HepG2 (cell line): ENCODE results near the gene MRE11. TPM values are rescaled to one million over a fixed set of nuclear protein-coding genes. Genes with fewer than 3 reads are reported as not detected.

Experiments
- ATAC-seq: fragments of 200-7000 bp; cut with Tn5 transposase; 3 replicates; pipeline ENCODE4 v1.9.1; 2020; ENCODE audit warnings: mild to moderate bottlenecking, moderate library complexity
- BruUV-seq: library from RNA; stranded (reverse); fragments of 400-500 nt; replicated peaks from 2 replicates; lab custom pipeline; 2021; lab: Mats Ljungman, UMichigan
- CTCF ChIA-PET: fragments of 300-600 bp; formaldehyde crosslinking; extraction: SDS; loops from one replicate; lab custom pipeline; 2021; ENCODE audit warnings: low total read pairs, inconsistent platforms, low intra/inter-chr PET ratio; lab: Yijun Ruan, JAX
- POLR2A ChIA-PET: fragments of 350-600 bp; sonication (Branson Sonifier 250); formaldehyde crosslinking; loops from one replicate; lab custom pipeline; 2020; ENCODE audit warnings: antibody characterized with exemption, inconsistent platforms; lab: Yijun Ruan, JAX
- DNase-seq: peaks from one replicate; pipeline ENCODE4 v3.0.0-alpha.2; 2015; ENCODE audit warnings: low spot score
- FAIRE-seq: peaks from 3 replicates; lab custom pipeline; 2011; peaks lifted over from hg19 to GRCh38; lab: Jason Lieb, UNC
- H2AFZ ChIP-seq: one replicate; pipeline ENCODE4 v1.6.1; 2011; ENCODE audit warnings: low read length, inconsistent platforms
- H3K27ac ChIP-seq: fragments of 300-600 bp; 3 replicates; pipeline ENCODE4 v1.8.0; 2011; ENCODE audit warnings: mixed run types, mild to moderate bottlenecking, mixed read lengths, low read length, inconsistent platforms; ENCODE audit not compliant: insufficient read depth; ENCODE audit errors: extremely low read length
- H3K27me3 ChIP-seq, 2 experiments: fragments of 200-600 bp in 1 of 2; 2 replicates in 1 of 2; 3 replicates in 1 of 2; pipeline versions ENCODE4 v1.6.0 to v1.8.0; 2011; ENCODE audit warnings: low read length in 2 of 2, mild to moderate bottlenecking in 2 of 2, moderate library complexity in 2 of 2, inconsistent platforms in 1 of 2; ENCODE audit not compliant: insufficient read depth in 2 of 2, control insufficient read depth in 1 of 2
- H3K36me3 ChIP-seq, 2 experiments: fragments of 200-600 bp in 1 of 2; replicated peaks in 1 of 2; 2 replicates in 1 of 2; 3 replicates in 1 of 2; pipeline versions ENCODE4 v1.5.1 to v1.8.0; 2011; ENCODE audit warnings: low read length in 2 of 2, inconsistent platforms in 1 of 2; ENCODE audit not compliant: insufficient read depth in 2 of 2, control insufficient read depth in 1 of 2
- H3K4me1 ChIP-seq: 2 replicates; pipeline ENCODE4 v1.5.1; 2012; ENCODE audit warnings: low read length, inconsistent platforms; ENCODE audit not compliant: insufficient read depth
- H3K4me2 ChIP-seq: 2 replicates; pipeline ENCODE4 v1.6.0; 2011; ENCODE audit warnings: low read depth, low read length, inconsistent platforms
- H3K4me3 ChIP-seq, 3 experiments: fragments of 200-600 bp in 1 of 3; sonication (generic), shearing (Covaris generic) in 1 of 3; replicated peaks in 1 of 3; 2 replicates each; pipeline ENCODE4 v1.5.1; 2011 to 2016; ENCODE audit warnings: low read length in 3 of 3, inconsistent platforms in 2 of 3, low read depth in 2 of 3, mild to moderate bottlenecking in 2 of 3, control low read depth in 1 of 3, mixed read lengths in 1 of 3; ENCODE audit not compliant: insufficient read depth in 1 of 3
- H3K79me2 ChIP-seq: one replicate; pipeline ENCODE4 v1.6.1; 2011; ENCODE audit warnings: low read length, inconsistent platforms; ENCODE audit not compliant: insufficient read depth
- H3K9ac ChIP-seq: 2 replicates; pipeline ENCODE4 v1.6.0; 2011; ENCODE audit warnings: mild to moderate bottlenecking, low read depth, low read length, inconsistent platforms; ENCODE audit not compliant: insufficient read depth
- H3K9me3 ChIP-seq: 2 replicates; pipeline ENCODE4 v1.5.1; 2012; ENCODE audit warnings: mild to moderate bottlenecking, low read length
- H4K20me1 ChIP-seq: 2 replicates; pipeline ENCODE4 v1.6.0; 2011; ENCODE audit warnings: inconsistent platforms, mild to moderate bottlenecking, low read length, moderate library complexity; ENCODE audit not compliant: insufficient read depth
- AGO1 ChIP-seq: fragments of 200-400 bp; formaldehyde crosslinking; IDR thresholded peaks from 2 replicates; pipeline ENCODE4 v1.6.1; 2017; ENCODE audit warnings: mild to moderate bottlenecking, low read depth, low read length, moderate library complexity; ENCODE audit not compliant: poor library complexity, severe bottlenecking
- CBX2 ChIP-seq, 2 experiments: fragments of 200-600 bp in 1 of 2; sonication (generic); formaldehyde crosslinking in 1 of 2; IDR thresholded peaks; 2 replicates each; pipeline versions ENCODE4 v1.7.0 to v1.8.1; 2018 to 2022; ENCODE audit warnings: low read depth in 2 of 2, low read length in 1 of 2, mild to moderate bottlenecking in 1 of 2, missing genetic modification reagents in 1 of 2
- CHD4 ChIP-seq: fragments of 200-600 bp; sonication (generic); IDR thresholded peaks from 2 replicates; pipeline ENCODE4 v1.7.0; 2017; ENCODE audit warnings: mild to moderate bottlenecking, low read length, borderline replicate concordance
- EZH2 ChIP-seq: conservative IDR thresholded peaks from 2 replicates; pipeline ENCODE4 v1.6.1; 2012; ENCODE audit warnings: mild to moderate bottlenecking, low read depth, low read length, moderate library complexity
- ISL2 ChIP-seq: sonication (generic); formaldehyde crosslinking; IDR thresholded peaks from 2 replicates; pipeline ENCODE4 v1.5.0; 2020; ENCODE audit warnings: missing genetic modification reagents
- NPAS2 ChIP-seq: sonication (generic); formaldehyde crosslinking; IDR thresholded peaks from 2 replicates; pipeline ENCODE4 v1.8.0; 2022; ENCODE audit warnings: mild to moderate bottlenecking, missing genetic modification reagents, borderline replicate concordance
- ZFP36L1 ChIP-seq: sonication (generic); formaldehyde crosslinking; IDR thresholded peaks from 2 replicates; pipeline ENCODE4 v1.8.0; 2022; ENCODE audit warnings: mild to moderate bottlenecking, missing genetic modification reagents, moderate library complexity
- ZNF292 ChIP-seq: sonication (generic); formaldehyde crosslinking; IDR thresholded peaks from 2 replicates; pipeline ENCODE4 v1.8.1; 2022; ENCODE audit warnings: mild to moderate bottlenecking, low read depth, missing genetic modification reagents, borderline replicate concordance
- ZNF335 ChIP-seq: sonication (generic); formaldehyde crosslinking; IDR thresholded peaks from 2 replicates; pipeline ENCODE4 v1.4.0; 2020; ENCODE audit warnings: missing genetic modification reagents
- ZNF451 ChIP-seq: sonication (generic); formaldehyde crosslinking; IDR thresholded peaks from 2 replicates; pipeline ENCODE4 v1.5.0; 2020; ENCODE audit warnings: mild to moderate bottlenecking, missing genetic modification reagents
- ZNF672 ChIP-seq: sonication (generic); formaldehyde crosslinking; IDR thresholded peaks from 2 replicates; pipeline ENCODE4 v1.8.1; 2022; ENCODE audit warnings: missing genetic modification reagents
- ZNF777 ChIP-seq: sonication (generic); formaldehyde crosslinking; IDR thresholded peaks from 2 replicates; pipeline ENCODE4 v1.4.0; 2020; ENCODE audit warnings: missing genetic modification reagents
- ZNF83 ChIP-seq: sonication (generic); formaldehyde crosslinking; IDR thresholded peaks from 2 replicates; pipeline ENCODE4 v1.4.0; 2020; ENCODE audit warnings: missing genetic modification reagents, mild to moderate bottlenecking, borderline replicate concordance
- WGBS: methylation state at CpG from one replicate; pipeline ENCODE4 v1.1.6; 2017; ENCODE audit warnings: low lambda C conversion rate; 5-methylcytosine and 5-hydroxymethylcytosine counted together
- in situ Hi-C: cut with HindIII; loops from 2 replicates; pipeline ENCODE4 v1.10.0; 2017; ENCODE audit warnings: low pct_unique_long_range_greater_than_20kb; ENCODE audit not compliant: extremely low pct_ligation_motif_present
- intact Hi-C: fragments of 100-400 bp; cut with micrococcal nuclease; formaldehyde crosslinking; loops from one replicate; pipeline ENCODE4 v1.10.0; 2022; ENCODE audit not compliant: unreplicated experiment
- polyA plus RNA-seq, 8 experiments: library from polyadenylated mRNA; depleted of rRNA in 3 of 8; stranded (reverse) in 7 of 8; unstranded in 1 of 8; fragments of >200 nt; fragmentation: Illumina TruSeq in 4 of 8; extraction: Trizol in 4 of 8; gene quantifications; 2 replicates each; pipeline versions ENCODE4 v1.2.1 to v1.2.3, GENCODE V29; 2011 to 2016; ENCODE audit warnings: low read depth in 4 of 8, missing spikeins in 1 of 8, mixed read lengths in 1 of 8; ENCODE audit not compliant: insufficient read depth in 1 of 8
- total RNA-seq, 5 experiments: library from RNA; depleted of rRNA; stranded (reverse); fragments of >200 nt; fragmentation: Illumina TruSeq; extraction: Trizol; gene quantifications; 2 replicates each; pipeline ENCODE4 v1.2.3, GENCODE V29; 2016; ENCODE audit warnings: low read depth in 1 of 5
- TF ChIP-seq, protein P1 (sequence below): fragments of 450-650 bp; IDR thresholded peaks from 2 replicates; pipeline ENCODE4 v1.6.1; 2017

The MRE11 gene
- total and polyA plus RNA-seq, 2 of the 13 experiments (the other 11 are each of a cell fraction or from before 2014, with no cell fraction given) = 7.2 to 37.3 TPM

DNA sequence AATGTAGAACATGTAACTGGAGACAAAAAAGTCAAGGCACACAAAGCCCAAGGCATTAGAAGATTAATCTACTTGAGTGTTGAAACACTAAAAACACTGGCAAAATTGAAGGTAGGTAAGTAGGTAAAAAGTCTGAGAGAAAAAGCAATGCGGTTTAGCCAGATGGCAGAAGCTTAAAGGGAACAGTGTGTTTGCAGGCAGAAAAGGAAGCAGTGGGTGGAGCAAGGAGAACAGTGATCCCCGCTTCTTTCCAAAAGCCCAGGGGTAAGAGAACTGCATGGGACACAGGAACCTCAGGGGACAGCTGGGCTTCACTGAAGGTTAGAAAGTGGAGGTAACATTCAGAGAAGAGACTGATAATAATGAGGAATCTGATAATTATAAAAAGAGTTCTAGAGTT is 16.0 kb downstream of the MRE11 start:
- in situ Hi-C loops (no loop called here), intact Hi-C loops (no loop called here)
- Histone ChIP-seq H2AFZ (no peak overlapping the region), H3K4me2 (no peak overlapping the region), H3K27me3 (no peaks in the 10 kb centered on the region), H3K27ac (no peak overlapping the region), H3K36me3 (peaks cover 3 to 31% of the 10 kb centered on the region in 2 experiments), H3K4me1 (no peaks in the 10 kb centered on the region), H3K4me3 (no peak overlapping the region), H3K79me2 (no peaks in the 10 kb centered on the region), H3K9me3 (no peaks in the 10 kb centered on the region), H3K9ac (no peak overlapping the region), H4K20me1 (no peaks in the 10 kb centered on the region)
- FAIRE-seq (no peak), ATAC-seq (no peak), DNase-seq (no peak)
- TF ChIP-seq ZNF672 (CRISPR knock-in tag) = no peak
- no peak for TF ChIP-seq ZNF777
- TF ChIP-seq ZNF451 = no peak
- TF ChIP-seq CBX2 (IDR thresholded peaks at IDR 0.05; ENCODE audit: low read depth, low read length) = no peak
- TF ChIP-seq CBX2 (CRISPR knock-in tag; IDR thresholded peaks at IDR 0.05; ENCODE audit: low read depth) = no peak
- TF ChIP-seq ZNF335 (CRISPR knock-in tag) = no peak
- no peak for TF ChIP-seq ZNF83 (CRISPR knock-in tag)
- no peak for TF ChIP-seq EZH2
- TF ChIP-seq AGO1 = no peak
- no peak for TF ChIP-seq ZFP36L1 (CRISPR knock-in tag)
- TF ChIP-seq NPAS2 (CRISPR knock-in tag) = no peak
- no peak for TF ChIP-seq ISL2 (CRISPR knock-in tag)
- TF ChIP-seq, protein P1, sequence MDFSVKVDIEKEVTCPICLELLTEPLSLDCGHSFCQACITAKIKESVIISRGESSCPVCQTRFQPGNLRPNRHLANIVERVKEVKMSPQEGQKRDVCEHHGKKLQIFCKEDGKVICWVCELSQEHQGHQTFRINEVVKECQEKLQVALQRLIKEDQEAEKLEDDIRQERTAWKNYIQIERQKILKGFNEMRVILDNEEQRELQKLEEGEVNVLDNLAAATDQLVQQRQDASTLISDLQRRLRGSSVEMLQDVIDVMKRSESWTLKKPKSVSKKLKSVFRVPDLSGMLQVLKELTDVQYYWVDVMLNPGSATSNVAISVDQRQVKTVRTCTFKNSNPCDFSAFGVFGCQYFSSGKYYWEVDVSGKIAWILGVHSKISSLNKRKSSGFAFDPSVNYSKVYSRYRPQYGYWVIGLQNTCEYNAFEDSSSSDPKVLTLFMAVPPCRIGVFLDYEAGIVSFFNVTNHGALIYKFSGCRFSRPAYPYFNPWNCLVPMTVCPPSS = no peak
- TF ChIP-seq CHD4 = no peak
- TF ChIP-seq ZNF292 (CRISPR knock-in tag) = no peak
- CTCF ChIA-PET = no interaction called here
- POLR2A ChIA-PET = no interaction called here
- BruUV-seq = no TSS peak
- WGBS = 98% methylated on average over 2 of the region's 2 CpGs
